GM13976 (cell line): ENCODE data around the gene CNTF.

Experiments
- DNase-seq: peaks from one replicate; pipeline ENCODE4 v3.0.0; 2012; ENCODE audit warnings: low spot score
- in situ Hi-C: fragments of 300-500 bp; cut with MboI; formaldehyde crosslinking; loops from one replicate; pipeline ENCODE4 v1.12.0; 2022; ENCODE audit warnings: low sequenced_read_pairs, mixed read lengths, inconsistent platforms; ENCODE audit not compliant: unreplicated experiment
- TF ChIP-seq, protein P1 (sequence below): IDR thresholded peaks from 2 replicates; pipeline ENCODE4 v1.5.1; 2012; ENCODE audit warnings: borderline replicate concordance, mild to moderate bottlenecking; ENCODE audit not compliant: insufficient read depth; ENCODE audit errors: extremely low read depth, missing control alignments, control extremely low read depth

The CNTF gene

DNA sequence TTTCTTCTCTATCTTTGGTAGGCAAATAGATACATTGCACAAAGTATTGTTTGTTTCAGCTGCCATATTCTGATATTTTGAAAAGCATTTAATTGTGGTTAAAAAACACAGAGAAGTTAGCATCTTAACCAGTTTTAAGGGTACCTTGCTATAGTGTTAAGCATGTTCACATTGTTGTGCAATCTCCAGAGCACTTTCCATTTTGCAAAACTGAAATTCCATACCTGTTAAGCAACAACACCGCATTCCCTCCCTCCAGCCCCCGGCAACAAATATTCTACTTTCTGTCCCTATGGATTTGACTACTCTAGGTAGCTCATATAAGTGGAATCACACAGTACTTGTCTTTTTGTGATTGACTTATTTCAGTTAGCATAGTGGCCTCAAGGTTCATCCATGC is 33.9 kb downstream of the CNTF start:
- in situ Hi-C loops: loop anchor here (10.0 to 25.0 kb wide), 2 partner anchors 128 to 406 kb away; no protein-coding TSS in a partner anchor
- DNase-seq: no peak
- TF ChIP-seq, protein P1, sequence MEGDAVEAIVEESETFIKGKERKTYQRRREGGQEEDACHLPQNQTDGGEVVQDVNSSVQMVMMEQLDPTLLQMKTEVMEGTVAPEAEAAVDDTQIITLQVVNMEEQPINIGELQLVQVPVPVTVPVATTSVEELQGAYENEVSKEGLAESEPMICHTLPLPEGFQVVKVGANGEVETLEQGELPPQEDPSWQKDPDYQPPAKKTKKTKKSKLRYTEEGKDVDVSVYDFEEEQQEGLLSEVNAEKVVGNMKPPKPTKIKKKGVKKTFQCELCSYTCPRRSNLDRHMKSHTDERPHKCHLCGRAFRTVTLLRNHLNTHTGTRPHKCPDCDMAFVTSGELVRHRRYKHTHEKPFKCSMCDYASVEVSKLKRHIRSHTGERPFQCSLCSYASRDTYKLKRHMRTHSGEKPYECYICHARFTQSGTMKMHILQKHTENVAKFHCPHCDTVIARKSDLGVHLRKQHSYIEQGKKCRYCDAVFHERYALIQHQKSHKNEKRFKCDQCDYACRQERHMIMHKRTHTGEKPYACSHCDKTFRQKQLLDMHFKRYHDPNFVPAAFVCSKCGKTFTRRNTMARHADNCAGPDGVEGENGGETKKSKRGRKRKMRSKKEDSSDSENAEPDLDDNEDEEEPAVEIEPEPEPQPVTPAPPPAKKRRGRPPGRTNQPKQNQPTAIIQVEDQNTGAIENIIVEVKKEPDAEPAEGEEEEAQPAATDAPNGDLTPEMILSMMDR: no peak

DNA sequence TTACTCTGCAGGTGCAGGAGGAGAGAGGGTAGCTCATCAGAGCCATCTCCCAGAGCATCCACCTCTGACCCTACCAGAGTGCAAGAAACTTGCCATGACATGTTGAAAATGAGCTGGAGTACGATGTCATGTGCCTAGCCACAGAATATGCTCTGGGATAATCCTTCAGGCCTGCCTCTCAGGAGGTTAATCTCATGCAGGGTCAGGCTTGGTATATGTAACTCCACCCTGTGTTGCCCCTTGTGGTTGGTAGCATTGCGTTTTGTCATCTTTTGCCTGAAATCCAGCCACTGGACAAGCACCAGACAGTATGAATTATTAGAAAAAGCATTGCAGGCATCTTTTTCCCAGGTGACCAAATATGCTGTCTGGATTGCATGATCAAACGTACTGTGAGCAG is 36.2 kb downstream of the CNTF start:
- no peak for DNase-seq
- in situ Hi-C loops: loop anchor here (10.0 to 25.0 kb wide), 2 partner anchors 126 to 404 kb away; no protein-coding TSS in a partner anchor
- TF ChIP-seq, protein P1: no peak

DNA sequence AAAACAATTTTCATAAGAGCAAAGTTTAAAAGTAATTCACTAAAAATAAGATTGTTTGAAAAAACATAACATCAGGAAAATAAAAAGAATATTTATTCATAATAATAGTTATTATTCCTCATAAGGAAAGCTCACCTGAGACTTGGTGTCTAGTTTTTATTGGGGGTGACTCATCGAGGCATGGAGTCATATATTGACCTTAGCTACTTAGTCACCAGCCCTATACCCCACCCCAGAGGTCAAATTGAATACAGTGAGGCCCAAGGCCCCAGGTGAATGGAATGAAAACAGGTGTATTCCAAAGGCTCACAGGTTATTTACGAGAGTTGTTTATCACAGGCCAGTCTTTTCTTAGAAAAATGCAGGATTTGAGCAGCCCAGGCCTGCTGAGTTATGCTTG is 36.9 kb downstream of the CNTF start:
- in situ Hi-C loops: loop anchor here (10.0 to 25.0 kb wide), 2 partner anchors 125 to 403 kb away; no protein-coding TSS in a partner anchor
- TF ChIP-seq, protein P1: no peak
- DNase-seq: no peak

DNA sequence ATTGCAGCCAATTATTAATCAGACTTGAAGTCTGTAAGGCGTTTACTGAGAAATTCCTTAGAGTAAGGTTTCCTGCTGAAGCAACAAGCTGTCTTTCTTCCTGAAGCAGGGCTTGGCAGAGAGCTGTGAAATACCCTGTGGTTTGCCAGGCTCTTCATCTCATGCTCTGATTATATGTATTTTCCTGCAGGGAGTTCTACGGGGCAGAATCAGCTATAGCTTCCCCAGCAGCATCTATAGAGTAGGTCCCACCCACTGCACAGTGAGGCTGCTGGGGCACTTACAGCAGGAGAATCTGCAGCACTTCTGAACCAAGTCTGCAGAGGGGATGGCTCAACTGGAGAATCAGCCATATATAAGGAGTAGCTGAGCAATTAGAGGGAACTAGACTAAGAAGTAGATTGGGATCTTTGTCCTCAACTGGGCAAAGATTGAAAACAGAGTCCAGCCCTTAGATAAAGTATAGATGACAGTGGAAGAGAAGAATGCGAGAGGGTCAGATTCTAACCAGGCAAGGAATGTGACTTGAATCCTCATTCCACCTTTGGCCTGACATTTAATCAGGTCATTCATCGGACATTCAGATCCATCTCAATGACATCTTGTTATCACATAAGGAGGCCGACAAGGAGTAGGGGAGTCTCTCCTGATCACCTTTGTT is 37.6 kb downstream of the CNTF start:
- no peak for DNase-seq
- in situ Hi-C loops: loop anchor here (10.0 to 25.0 kb wide), 2 partner anchors 125 to 402 kb away; no protein-coding TSS in a partner anchor
- TF ChIP-seq, protein P1: no peak

DNA sequence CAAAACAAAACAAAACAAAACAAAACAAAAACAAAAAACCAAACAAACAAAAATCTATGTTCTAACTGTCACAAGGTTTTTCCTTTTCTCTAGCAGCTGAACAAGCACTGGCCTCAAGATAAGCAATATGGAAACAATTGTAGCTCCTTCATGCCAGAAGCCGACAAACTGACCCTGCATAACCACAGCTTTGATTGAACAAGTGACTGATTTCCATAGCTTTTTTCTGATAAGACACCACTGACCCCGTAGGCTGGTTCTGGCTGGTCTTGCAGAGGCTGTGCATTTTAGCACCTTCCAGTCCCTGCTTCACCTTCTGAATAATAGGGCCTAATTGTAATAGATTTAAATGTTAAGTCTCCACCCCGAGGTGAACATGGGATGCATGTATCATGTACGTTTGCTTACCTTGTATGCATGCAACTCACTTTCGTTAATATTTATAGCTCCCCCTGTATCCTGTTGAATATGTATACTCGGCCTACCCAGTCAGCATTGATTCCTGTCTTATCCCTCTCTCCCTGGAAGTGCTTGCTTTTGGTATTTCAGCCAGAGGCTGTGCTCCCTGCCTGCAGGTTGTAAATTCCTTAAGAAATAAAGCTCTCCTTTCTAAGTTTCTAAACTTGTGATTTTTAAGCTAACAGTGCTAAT is 49.6 kb downstream of the CNTF start:
- in situ Hi-C loops: loop anchor here (25.0 kb wide), 1 partner anchor 390 kb away; no protein-coding TSS in a partner anchor
- no peak for DNase-seq
- TF ChIP-seq, protein P1: no peak

DNA sequence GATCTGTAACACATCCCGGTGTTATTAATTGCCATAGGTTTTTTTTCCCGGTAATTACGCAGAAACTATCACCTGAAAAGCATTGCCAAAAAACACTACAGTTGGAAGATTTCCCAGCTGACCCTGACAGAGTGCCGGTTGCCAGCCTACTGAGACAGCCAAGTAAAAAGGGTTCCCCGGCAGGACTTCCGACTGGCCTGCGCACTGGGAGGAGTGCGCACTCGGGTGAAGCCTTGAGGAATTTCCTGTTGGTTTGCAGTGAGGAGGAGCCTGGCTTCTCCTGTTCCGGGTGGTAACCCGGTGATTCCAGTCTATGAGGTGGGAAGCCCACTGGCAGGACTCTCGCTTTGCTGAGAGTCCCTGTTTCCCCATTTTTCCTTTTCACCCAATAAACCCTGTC is 52.1 kb downstream of the CNTF start:
- in situ Hi-C loops: loop anchor here (25.0 kb wide), 1 partner anchor 388 kb away; no protein-coding TSS in a partner anchor
- TF ChIP-seq, protein P1: no peak
- no peak for DNase-seq
